ENCODE data around the gene MYCBP2.
"Not testable (repeated sequence)": the region's sequence is repeated elsewhere in the genome, so short reads cannot be mapped to it uniquely, and the experiment has no call there.

The MYCBP2 gene, protein sequence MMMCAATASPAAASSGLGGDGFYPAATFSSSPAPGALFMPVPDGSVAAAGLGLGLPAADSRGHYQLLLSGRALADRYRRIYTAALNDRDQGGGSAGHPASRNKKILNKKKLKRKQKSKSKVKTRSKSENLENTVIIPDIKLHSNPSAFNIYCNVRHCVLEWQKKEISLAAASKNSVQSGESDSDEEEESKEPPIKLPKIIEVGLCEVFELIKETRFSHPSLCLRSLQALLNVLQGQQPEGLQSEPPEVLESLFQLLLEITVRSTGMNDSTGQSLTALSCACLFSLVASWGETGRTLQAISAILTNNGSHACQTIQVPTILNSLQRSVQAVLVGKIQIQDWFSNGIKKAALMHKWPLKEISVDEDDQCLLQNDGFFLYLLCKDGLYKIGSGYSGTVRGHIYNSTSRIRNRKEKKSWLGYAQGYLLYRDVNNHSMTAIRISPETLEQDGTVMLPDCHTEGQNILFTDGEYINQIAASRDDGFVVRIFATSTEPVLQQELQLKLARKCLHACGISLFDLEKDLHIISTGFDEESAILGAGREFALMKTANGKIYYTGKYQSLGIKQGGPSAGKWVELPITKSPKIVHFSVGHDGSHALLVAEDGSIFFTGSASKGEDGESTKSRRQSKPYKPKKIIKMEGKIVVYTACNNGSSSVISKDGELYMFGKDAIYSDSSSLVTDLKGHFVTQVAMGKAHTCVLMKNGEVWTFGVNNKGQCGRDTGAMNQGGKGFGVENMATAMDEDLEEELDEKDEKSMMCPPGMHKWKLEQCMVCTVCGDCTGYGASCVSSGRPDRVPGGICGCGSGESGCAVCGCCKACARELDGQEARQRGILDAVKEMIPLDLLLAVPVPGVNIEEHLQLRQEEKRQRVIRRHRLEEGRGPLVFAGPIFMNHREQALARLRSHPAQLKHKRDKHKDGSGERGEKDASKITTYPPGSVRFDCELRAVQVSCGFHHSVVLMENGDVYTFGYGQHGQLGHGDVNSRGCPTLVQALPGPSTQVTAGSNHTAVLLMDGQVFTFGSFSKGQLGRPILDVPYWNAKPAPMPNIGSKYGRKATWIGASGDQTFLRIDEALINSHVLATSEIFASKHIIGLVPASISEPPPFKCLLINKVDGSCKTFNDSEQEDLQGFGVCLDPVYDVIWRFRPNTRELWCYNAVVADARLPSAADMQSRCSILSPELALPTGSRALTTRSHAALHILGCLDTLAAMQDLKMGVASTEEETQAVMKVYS (N-terminal part only)

DNA sequence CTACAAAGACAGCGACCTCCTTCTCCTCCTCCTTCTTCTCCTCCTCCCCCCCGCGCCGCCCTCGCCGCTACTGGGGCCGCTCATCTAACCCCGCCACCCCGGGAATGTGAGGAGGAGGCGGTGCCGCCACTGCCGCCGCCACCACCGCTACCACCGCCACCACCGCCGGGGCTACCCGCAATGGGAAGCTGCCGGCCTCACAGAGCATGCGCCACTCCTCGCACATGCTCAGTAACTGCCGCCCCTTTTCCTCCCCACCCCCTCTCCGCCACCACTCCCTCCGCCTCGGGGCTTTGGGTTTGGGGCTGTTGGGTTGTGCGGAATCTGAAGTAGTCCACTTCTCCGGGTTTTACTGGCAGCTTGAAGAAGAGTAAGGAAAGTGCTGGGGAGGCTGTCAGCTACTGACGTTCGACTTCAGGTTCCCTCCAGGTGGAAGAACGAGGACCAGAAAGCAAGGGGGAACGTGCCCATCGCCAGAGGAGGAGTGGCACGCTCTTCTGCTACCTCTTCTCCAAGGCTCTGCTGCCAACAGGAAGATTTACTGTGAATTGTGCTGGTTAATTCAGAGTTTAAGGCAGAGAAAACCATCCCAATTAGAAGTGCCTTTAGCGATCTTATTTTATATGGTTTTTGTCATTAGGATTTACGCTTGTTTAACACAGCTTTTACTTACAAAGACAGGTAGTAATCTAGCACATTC lies at the start of gene MYCBP2:
Gene MYCBP2 (minus strand): TSS at position 190 of the 700 bp plus-strand sequence. CDS start 319 bp downstream, outside the sequence.
- DNase-seq: peak; percentile 95

DNA sequence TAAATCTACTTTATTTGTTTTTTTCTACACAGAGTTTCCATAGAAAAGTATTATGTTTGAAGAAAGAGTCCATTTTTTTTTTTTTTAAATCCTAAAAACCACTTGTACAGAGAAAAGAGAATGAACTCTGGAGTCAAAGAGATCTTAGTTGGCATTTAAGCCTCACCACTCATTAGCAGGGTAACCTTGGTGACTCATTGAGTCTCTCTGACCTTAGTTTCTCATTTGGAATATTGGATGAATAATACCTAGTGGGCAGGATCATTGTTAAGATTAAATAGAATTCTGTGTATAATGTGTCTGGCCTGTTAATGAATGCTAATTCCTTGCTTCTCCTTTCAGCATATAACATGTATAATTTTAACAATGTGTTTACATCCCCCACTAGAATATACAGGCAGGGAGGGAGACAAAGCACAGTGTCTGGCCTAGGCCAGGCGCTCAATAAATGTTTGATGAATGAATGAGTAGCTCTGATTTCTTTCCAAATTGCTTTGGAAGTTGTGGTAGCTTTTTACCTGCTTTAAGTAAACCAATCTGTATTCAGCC lies 48.7 kb upstream of the MYCBP2 start:
- DNase-seq: no peak

DNA sequence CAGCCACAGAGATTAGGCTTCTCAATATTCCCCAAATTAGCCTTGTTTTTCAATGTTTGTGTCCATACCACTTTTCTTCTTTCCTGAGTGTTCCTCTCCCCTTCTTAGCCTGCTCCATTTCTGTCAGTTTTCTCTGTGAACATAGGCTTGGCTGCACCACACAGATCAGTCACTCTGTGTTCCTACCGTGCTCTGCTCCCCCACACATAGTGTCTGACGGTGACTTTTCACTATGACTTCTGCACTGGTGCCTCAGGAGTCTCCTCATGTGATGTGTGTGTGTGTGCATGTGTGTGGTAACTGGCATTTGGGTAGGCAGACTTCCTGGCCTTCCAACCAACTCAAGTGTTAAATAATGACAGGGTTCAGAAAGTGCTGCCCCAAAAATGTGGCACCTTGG lies 47.9 kb upstream of the MYCBP2 start:
- DNase-seq: no peak

DNA sequence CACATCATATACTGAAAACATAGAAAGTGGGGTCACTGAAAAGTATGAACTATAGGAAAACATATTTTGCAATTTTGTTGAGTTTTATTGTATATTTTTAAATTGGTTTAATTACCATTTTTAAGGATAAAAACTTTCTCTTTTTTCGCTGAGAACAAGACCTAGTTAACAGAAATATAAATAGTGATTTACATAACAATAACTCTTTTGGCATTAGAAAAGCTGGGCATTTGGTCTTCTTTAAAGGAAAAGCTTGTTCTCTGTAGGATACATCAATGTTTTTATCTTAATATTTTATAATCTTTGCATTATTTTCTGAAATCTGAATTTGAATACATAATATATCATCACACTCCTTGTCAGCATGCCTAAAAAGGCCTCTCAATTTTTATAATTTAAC lies 47.4 kb upstream of the MYCBP2 start:
- no peak for DNase-seq

DNA sequence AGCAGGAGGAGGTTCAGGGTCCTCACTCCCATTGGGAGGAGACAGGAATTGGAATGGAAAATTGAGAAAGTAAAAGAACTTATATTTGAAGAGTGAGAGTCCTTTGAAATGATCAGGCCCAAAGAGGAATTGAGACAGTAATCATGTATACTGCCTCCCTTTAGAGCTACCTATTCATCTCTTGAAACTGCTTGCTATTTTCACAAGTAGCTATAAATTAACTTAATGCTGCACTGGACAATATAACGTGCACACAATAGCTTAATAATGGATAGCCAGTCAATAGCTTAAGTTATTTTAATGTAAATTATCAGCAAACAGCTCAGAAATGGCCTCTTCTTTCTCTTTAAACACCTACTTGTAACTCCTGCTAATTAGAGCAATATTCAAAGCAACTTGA lies 46.6 kb upstream of the MYCBP2 start:
- DNase-seq: no peak

DNA sequence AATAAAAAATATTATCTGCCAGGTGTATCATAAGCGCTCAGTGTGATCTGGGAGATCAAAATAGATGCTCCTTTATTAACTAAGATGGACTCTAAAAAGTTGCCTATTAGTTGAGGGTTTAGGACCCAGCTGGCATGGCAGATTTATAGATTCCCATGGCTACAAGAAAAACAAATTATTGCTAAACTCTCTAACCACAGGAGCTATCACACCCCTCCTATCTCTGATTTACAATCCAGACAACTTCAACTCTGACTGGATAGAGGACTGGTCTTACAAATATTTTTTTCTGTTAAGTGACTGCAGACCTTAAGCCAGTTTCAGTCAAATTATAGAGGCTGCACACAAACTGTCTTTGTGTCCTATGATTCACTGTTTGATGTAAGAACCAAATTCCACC lies 45.4 kb upstream of the MYCBP2 start:
- no peak for DNase-seq

DNA sequence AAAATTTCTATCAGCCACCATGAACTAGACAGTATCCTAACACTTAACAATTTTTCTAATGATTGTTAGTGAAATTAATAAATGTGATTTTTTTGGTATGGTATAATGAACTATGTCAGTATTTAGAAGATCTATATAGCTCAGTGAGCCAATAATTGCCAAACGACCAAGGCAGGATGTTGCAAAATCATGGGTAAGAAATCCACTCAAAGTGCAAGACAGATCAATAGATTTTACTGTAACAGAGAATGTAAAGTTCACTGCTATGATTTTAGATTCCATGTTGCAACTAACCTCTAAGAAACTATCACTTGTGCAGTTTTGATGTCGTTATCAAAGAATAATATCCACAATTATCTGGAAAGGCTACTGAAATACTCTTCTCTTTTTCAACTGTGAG lies 44.0 kb upstream of the MYCBP2 start:
- no peak for DNase-seq

DNA sequence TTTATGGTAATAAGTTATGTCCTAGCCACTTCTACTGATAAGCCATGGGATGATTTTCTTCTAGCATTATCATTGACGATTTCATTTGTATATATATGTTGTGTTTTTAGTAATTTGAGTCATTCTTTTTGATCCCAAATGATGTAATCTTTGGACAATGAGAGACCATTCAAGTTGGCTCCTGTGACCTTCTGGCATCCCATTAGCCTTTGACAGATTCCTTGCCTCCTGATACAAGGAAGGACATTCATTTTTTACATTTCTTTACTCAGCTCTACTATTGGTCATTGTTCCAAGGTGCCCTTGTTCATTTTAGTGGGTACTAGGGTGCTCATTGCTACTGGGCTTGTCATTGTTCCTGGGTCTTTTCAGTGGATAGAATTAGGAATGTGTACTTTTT lies 35.3 kb upstream of the MYCBP2 start:
- DNase-seq: no peak

DNA sequence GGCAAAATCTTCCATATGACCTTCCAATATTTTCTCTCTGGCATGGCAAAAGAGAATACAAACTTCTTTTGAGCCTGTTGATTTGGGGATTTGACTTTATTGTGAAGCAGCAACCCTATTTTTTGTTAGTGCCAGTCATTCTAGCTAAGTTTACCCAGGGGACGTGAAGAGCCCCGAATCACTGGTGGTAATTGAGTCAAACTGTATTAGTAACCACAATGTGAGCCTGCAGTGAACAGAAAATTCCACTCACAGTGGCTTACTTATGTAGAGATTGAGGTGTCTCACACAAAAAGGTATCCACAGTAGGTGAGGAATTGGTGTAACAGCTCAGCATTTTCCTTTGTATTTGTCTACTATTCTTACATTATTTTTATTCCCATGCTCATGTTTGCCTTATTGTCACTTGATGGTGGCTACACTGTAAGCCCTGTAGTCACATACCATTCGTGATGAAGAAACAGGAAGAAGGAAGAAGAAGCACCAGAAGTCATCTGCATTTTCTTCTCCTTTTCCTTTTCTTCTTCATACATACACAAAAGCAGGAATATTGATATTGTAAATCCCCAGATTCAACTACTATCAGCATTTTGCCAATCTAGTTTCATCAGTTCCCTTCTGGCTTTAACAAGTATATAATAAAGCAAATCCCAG lies 33.3 kb upstream of the MYCBP2 start:
- no peak for DNase-seq

DNA sequence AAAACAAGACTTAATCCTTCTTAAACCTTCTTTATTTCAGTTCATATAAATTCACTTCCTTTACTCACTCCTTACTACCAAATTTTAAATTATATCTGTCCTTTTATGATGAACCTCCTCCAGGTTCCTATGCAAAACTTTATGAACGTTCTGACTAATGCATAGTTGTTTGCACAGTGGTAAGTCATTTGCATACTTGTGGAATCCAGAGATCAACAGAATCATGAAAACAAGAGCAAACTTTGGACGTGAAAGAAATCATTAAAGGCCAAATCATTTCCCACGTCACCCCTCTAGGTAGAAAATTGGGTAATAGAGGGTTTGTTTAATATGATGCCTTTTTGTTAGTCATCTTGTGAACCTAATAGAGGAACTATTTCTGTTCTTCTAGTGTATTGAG lies 32.3 kb upstream of the MYCBP2 start:
- DNase-seq: no peak

DNA sequence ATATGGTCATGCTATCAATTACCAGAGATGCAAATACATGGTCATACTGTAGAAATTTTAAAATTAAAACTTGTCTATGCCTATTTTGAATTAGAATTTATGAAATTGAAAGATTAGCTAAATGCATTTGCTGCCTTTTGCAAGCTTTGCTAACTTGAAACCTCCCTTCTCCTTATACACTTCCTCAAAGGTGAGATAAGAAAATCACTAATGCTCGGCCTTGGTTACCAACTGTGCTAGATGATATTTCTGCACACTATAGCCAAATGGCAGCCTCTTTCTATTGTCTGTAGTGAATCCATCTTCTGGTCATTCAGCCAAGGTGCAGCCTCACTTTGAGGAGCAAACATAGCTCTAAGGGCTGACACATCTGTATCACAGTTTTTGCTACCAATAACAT lies 31.1 kb upstream of the MYCBP2 start:
- no peak for DNase-seq

DNA sequence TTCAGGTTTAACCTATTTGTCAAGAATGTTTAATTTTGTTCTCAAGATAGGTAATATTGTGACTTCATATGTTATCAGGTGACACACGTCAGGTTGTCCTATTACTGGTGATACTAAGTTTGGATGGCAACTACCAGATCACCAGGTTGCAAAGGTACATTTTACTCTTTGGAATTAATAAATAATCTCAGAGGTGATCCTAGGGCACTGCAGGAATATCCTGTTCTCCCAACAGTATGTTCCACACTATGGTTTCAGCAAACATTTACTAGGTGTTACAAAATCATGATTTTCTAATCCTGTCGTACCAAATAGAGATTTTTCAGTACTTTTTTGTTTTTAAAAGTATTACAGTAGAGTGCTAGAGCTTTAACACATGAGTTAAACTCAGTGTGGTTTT lies 29.3 kb upstream of the MYCBP2 start:
- no peak for DNase-seq

DNA sequence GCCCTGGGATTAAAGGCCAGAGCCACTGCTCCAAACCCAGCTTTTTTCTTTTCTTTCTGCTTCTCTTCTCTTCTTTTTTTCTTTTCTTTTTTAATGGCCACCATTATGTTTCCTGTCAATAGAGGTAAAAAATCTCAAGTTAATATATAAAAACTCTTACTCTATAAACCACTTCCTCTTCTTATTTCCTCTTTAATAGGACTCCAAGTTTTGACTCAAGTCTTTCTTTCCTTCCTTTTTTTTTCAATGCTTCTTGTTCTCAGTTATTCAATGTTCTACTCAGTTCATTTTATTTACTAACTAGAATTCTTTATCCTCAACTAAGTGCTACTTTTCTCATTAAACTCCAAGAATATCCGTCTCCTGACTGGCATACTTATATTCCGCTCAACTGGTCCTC lies 27.1 kb upstream of the MYCBP2 start:
- DNase-seq: no peak

DNA sequence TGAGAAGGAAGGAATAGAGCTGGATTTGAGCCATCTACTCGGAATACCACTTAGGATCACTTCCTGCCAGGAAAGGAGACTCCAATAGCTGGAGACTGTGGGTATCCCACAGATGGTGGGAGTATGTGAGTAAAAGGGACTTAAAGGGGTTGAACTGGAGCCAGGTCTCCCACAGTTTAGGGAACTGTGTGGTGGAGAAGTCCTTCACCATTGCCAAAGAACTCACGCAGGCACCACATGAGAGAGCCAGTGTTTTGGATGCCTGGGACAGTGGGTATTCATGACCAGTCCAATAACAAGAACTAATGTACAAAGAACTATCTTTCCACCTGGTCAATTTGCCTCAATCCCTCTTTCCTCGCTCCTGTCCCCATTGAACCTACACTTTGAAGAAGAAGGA lies 24.4 kb upstream of the MYCBP2 start:
- DNase-seq: no peak

DNA sequence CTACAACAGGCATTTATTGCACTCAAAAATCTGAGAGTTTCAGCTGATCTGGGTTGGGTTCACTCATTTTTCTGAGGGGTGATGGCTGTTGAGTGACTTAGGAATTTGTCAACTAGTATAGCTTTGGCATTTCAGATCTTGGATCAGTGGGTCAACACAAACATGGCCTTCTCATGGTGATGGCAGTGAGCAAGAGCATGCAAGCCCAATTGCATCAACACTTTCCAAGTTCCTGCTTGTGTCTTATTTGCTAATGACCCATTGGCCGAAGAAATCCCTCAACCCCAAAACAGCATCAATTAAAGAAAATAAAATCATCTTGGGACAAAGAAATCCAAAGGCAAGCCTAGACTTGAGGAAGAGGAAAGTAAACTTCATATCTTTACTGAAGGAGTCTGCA lies 23.9 kb upstream of the MYCBP2 start:
- no peak for DNase-seq

DNA sequence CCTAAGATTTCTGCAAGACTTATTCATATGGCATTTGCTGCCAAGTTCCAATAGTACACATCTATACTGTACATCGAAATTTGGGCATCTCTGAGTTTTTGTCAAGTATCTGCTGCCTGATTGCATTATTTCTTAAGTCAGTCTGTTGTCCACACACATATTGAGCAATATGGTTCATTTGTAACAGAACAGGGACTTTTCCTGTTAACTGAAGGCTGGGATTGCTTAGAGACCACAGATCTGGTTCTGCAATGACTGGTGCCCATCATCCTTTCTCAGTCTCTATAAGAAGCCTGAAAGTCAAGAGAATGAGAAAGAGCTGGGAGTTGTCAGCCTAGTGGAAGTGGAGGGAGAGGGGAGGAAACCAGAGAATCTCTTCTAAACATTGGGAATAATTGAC lies 22.5 kb upstream of the MYCBP2 start:
- DNase-seq: no peak

DNA sequence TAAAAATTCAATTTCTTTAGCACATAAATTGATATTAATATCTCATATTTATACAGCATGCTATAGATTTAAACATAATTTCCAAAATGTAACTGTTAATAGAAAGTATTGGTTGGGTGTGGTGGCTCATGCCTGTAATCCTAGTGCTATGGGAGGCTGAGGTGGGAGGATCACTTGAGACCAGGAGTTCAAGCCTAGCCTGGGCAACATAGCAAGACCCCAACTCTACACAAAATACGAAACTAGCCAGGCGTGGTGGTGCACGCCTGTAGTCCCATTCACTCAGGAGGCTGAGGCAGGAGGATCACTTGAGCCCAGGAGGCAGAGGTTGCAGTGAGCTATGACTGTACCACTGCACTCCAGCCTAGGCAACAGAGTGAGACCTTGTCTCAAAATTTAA lies 20.5 kb upstream of the MYCBP2 start:
- DNase-seq: not testable (repeated sequence)

DNA sequence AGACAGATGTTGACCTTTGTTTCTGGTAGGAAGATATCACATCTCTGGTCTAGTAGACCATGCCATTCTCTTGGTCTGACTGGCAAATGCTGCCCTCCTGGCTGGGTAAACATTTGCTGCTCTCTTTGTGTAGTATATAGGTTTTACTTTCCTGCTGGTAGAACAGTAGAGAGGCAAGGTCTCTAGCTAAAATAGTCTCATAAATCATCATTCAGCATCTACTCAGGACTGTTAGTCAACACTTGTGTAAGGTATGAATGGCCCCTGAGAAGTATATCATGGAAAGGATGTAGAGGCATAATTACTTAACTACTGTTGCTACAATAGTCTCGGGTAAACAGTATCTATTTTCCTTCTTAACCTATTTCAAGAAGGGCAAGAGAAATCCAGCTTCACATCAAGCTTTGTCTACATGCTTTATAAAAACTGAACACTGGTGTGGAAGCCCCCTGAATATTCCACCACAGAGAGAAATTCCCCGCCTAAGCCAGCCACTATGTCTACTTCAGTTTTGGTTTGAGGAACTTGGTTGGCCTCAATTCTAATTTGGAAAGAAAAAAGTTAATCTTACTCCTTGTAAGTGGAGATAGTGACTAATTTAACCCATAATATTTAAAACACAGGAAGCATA lies 18.4 kb upstream of the MYCBP2 start:
- no peak for DNase-seq

DNA sequence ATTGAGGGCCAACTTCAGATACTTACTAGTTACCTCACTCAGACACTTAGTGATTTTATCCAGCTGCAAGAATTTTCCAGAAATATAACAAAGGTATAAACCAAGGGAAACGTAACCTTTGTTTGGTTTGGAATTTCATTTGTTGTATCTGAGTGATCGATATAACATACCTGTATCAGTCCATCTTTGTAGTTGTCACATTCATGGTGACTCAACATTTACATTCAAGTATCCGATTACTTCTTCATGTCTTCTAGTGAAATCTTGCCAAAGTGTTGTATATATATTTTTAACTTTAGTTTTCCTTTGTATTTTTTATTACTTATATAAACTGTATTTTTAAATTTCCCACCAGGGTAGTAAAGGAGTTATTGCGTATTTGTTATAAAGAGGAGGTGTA lies 16.9 kb upstream of the MYCBP2 start:
- DNase-seq: no peak

DNA sequence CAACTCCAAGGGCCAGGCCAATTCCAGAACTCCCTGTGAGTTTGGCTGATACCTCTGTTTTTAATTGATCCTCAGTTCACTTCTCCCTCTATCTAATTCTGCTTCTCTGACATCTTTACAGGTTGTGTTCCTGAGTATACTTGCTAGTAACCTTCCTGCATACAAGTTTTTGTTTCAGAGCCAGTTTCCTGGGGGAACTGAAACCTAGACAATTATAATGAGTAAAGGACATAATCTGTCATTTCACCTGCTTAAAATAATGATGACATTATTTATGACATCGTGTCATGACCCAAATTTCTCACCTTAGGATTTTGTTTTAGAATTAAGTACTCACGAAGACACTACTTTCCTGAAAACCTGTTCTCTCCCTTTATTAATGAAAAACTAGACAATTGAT lies 12.5 kb upstream of the MYCBP2 start:
- no peak for DNase-seq

DNA sequence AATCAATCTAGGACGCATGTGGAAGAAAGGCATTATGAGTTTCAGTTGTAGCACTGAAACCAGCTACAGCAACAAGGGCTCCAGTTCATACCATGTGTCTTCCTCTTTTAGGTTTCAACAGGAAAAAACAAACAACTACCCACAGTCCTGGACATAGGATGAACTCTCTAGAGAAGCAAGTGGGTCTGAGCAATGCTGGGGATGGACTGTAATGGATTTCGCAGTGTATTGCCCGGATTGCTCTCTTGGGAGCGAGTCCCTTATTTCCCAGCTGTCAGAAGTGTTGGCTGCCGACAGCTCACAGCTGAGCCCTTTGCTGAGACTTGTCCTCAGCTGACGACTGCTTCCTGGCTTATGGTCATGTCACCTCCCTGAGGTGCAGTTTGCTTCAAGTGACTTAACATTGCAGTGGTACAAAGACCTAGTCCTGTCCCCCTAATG lies 12.1 kb upstream of the MYCBP2 start:
- no peak for DNase-seq
